ENCODE results near the gene NISCH.

Gene NISCH

GRCh38 chr3:52530918-52531826, 75.8 kb downstream of the NISCH start:
- H3K27ac ChIP-seq, result no peak overlapping the region
- no peak for TF ChIP-seq CTCF (conservative IDR thresholded peaks at IDR 0.05)

DNA sequence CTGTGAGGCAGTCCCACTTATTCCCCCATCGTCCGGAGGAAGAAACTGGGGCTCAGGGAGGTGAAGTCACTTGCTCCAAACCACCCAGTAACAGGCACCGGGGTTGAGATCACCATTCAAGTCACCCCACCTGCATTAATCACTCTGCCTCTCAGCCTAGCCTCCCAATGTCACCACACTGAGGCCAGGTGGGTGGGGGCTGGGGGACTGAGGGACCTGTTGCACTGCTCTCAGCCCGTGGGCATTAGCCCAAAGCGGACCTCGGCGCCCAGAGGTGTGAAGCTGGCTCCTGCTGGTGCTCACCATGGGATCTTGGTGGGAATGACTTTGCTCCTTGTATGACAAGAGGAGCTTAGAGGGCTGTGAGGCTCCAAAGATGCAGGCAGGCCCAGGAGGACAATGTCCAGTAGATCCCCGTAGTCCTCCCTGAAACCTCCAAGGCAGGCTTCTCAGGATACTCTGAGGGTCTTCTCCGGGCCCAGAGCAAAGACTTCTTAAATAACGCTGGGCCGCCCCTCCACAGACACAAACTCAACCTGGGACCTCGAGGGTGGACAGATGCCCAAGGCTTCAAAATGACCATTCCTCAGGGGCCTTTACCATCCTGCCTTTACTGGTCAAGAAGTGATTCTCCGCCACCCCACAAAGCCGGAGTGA, 76.6 kb downstream of the NISCH start:
- H3K27ac ChIP-seq, result peak overlapping the region; percentile 97; the same call in 1 of the 2 replicates

DNA sequence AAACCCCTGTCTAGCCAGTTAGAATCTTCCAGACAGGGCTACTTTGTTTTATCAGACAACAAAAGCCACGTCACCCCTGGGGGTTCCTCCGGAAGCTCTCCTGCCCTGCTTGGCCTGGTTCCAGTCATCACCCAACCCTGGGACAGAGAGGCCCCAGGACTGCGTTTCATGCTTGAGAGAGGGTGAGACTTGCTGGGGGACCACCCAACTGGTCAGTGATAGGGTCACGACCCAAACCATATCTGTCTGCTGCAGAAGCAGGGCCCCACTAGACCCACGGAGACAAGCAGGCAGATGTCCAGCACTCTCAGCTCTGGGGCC, 77.1 kb downstream of the NISCH start:
- TF ChIP-seq CTCF (conservative IDR thresholded peaks at IDR 0.05), result no peak
- H3K27ac ChIP-seq, result peak overlapping the region; percentile 97; the same call in 1 of the 2 replicates

More for the DNA sequence above, 76.6 kb downstream of the NISCH start:
- no peak for TF ChIP-seq CTCF (conservative IDR thresholded peaks at IDR 0.05)

- TF ChIP-seq CTCF (conservative IDR thresholded peaks at IDR 0.05), result no peak
These were observed 77.6 kb downstream of the NISCH start for GRCh38 chr3:52532838-52533622.

GRCh38 chr3:52533623-52534280, 78.3 kb downstream of the NISCH start, which contains the start of gene NT5DC2:
TSS of gene NT5DC2 (minus strand) at chr3:52533857. CDS start at chr3:52533737, 120 bp downstream.
- TF ChIP-seq CTCF (conservative IDR thresholded peaks at IDR 0.05), result no peak

More at GRCh38 chr3:52532838-52533622, 77.6 kb downstream of the NISCH start:
- H3K27ac ChIP-seq, result peak overlapping the region; percentile 97

DNA sequence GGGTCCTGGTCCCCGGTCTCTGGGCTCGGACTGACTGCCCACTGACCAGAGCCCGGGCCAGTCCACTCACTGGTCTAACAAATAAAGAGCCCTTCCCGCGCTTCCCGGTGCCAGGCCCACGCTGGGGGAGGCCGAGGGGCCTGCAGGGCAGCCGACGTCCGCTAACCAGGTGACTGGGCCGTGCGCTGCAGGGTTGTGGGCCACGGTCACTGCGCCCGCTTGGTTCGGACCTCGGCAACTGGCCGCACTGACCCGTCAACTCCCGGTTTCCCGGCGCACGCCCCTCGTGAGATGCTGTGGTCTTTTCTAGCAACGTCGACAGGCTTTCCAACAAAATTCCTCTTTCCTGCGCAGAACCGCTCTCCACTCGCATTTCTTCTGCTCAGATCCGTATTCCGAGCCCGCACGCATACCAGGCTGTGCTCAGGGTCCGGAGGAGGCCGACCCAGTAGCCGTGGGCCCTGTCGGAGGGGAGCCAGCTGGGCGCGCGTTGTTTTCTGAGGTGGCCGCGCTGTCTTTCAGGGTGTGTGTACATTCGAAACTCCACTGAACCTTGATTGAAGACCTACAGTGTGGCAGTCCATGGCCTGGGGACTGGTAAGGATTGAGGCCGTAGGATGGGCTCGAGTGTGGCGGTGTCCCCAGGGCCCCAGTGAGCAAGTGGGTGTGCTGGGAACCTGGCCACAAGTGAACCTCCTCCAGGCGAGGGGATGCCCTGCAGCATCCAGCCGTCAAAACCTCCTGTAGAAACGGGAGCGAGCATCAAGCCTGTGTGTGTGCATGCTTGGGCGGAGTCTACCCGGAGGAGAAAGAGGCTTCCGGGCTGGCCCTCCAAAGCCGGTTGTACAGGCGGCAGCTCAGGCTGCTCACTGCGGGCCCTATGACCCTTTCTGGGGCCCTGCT, 79.1 kb downstream of the NISCH start:
- H3K27ac ChIP-seq, result peak overlapping the region; percentile 97
- no peak for TF ChIP-seq CTCF (conservative IDR thresholded peaks at IDR 0.05)

More at GRCh38 chr3:52533623-52534280, 78.3 kb downstream of the NISCH start, which contains the start of gene NT5DC2:
- H3K27ac ChIP-seq, result peak within 1 kb of the TSS; percentile 97

Measured in VCaP (cell line).